Measurements from ENCODE around the gene TXNL4A. TPM values are rescaled to one million over a fixed set of nuclear protein-coding genes. Genes with fewer than 3 reads are reported as not detected.

Gene TXNL4A
- total RNA-seq, 1 experiment from 2014 or later = 216 TPM

GRCh38 chr18:79935499-79935898 is 52.9 kb downstream of the TXNL4A start:
- TF ChIP-seq EZH2 (IDR thresholded peaks at IDR 0.05; ENCODE audit: borderline replicate concordance, low read depth, low read length, poor library complexity, severe bottlenecking) (no peak), CTCF (conservative IDR thresholded peaks at IDR 0.05; ENCODE audit: low read depth, low read length) (no peak)
- Histone ChIP-seq H3K9me3 (ENCODE audit: low read depth, low read length, poor library complexity, severe bottlenecking) (peaks cover 23% of the 10 kb centered on the region), H3K4me1 (ENCODE audit: insufficient read depth, low read length, poor library complexity, severe bottlenecking) (no peaks in the 10 kb centered on the region), H3K27ac (ENCODE audit: low read depth, low read length, poor library complexity, severe bottlenecking) (no peak overlapping the region), H3K27me3 (replicated peaks; ENCODE audit: insufficient read depth, low read depth, low read length, poor library complexity) (no peaks in the 10 kb centered on the region), H3K36me3 (ENCODE audit: insufficient read depth, low read length, poor library complexity, severe bottlenecking) (peaks cover 16% of the 10 kb centered on the region), H3K4me3 (ENCODE audit: low read depth, low read length, poor library complexity, severe bottlenecking) (no peak overlapping the region)
- intact Hi-C loops (cut with micrococcal nuclease; ENCODE audit: unreplicated experiment) = no loop called here
- ChIA-PET POLR2A (ENCODE audit: low non-redundant PET) (no interaction called here), CTCF (no interaction called here)
- DNase-seq (ENCODE audit: low spot score) = no peak
- BruUV-seq (replicated peaks) = no TSS peak

- TF ChIP-seq EZH2 (IDR thresholded peaks at IDR 0.05; ENCODE audit: borderline replicate concordance, low read depth, low read length, poor library complexity, severe bottlenecking) (no peak), CTCF (conservative IDR thresholded peaks at IDR 0.05; ENCODE audit: low read depth, low read length) (no peak)
- H3K4me3 ChIP-seq (ENCODE audit: low read depth, low read length, poor library complexity, severe bottlenecking) = no peak overlapping the region
- ChIA-PET CTCF (no interaction called here), POLR2A (ENCODE audit: low non-redundant PET) (no interaction called here)
- H3K4me1 ChIP-seq (ENCODE audit: insufficient read depth, low read length, poor library complexity, severe bottlenecking) = no peaks in the 10 kb centered on the region
- H3K36me3 ChIP-seq (ENCODE audit: insufficient read depth, low read length, poor library complexity, severe bottlenecking) = peaks cover 16% of the 10 kb centered on the region
- peaks cover 27% of the 10 kb centered on the region for H3K9me3 ChIP-seq (ENCODE audit: low read depth, low read length, poor library complexity, severe bottlenecking)
- no TSS peak for BruUV-seq (replicated peaks)
- no peaks in the 10 kb centered on the region for H3K27me3 ChIP-seq (replicated peaks; ENCODE audit: insufficient read depth, low read depth, low read length, poor library complexity)
- intact Hi-C loops (cut with micrococcal nuclease; ENCODE audit: unreplicated experiment) = no loop called here
- no peak for DNase-seq (ENCODE audit: low spot score)
- H3K27ac ChIP-seq (ENCODE audit: low read depth, low read length, poor library complexity, severe bottlenecking) = no peak overlapping the region
These were observed 53.3 kb downstream of the TXNL4A start for GRCh38 chr18:79935098-79935480.

GRCh38 chr18:79934311-79935097 is 53.9 kb downstream of the TXNL4A start:
- TF ChIP-seq CTCF (conservative IDR thresholded peaks at IDR 0.05; ENCODE audit: low read depth, low read length) (no peak), EZH2 (IDR thresholded peaks at IDR 0.05; ENCODE audit: borderline replicate concordance, low read depth, low read length, poor library complexity, severe bottlenecking) (no peak)
- BruUV-seq (replicated peaks) = no TSS peak
- Histone ChIP-seq H3K27ac (ENCODE audit: low read depth, low read length, poor library complexity, severe bottlenecking) (no peak overlapping the region), H3K4me1 (ENCODE audit: insufficient read depth, low read length, poor library complexity, severe bottlenecking) (no peaks in the 10 kb centered on the region), H3K27me3 (replicated peaks; ENCODE audit: insufficient read depth, low read depth, low read length, poor library complexity) (no peaks in the 10 kb centered on the region), H3K9me3 (ENCODE audit: low read depth, low read length, poor library complexity, severe bottlenecking) (peaks cover 33% of the 10 kb centered on the region), H3K36me3 (ENCODE audit: insufficient read depth, low read length, poor library complexity, severe bottlenecking) (peaks cover 21% of the 10 kb centered on the region), H3K4me3 (ENCODE audit: low read depth, low read length, poor library complexity, severe bottlenecking) (no peak overlapping the region)
- intact Hi-C loops (cut with micrococcal nuclease; ENCODE audit: unreplicated experiment) = no loop called here
- ChIA-PET CTCF (no interaction called here), POLR2A (ENCODE audit: low non-redundant PET) (no interaction called here)
- DNase-seq (ENCODE audit: low spot score) = no peak

Measured in A673 (cell line).